Immature natural killer cell (primary cell): ENCODE data around the gene NOB1. TPM values are rescaled to one million over a fixed set of nuclear protein-coding genes. Genes with fewer than 3 reads are reported as not detected.
"Not testable (repeated sequence)": the region's sequence is repeated elsewhere in the genome, so short reads cannot be mapped to it uniquely, and the experiment has no call there.

Experiments used
- DNase-seq, 3 donors: peaks; one replicate each; pipeline ENCODE4 v3.0.0; 2022; ENCODE audit warnings: mixed read lengths in 1 of 3
- H3K27ac Mint-ChIP-seq, 6 donors: one replicate each; pipeline ENCODE4 v1.8.0; 2020; ENCODE audit warnings: mixed read lengths in 6 of 6, mild to moderate bottlenecking in 5 of 6, inconsistent platforms in 4 of 6, moderate library complexity in 3 of 6
- H3K27me3 Mint-ChIP-seq, 3 donors: one replicate each; pipeline ENCODE4 v1.8.0; 2020 to 2021; ENCODE audit warnings: low read depth in 3 of 3, mild to moderate bottlenecking in 3 of 3, mixed read lengths in 3 of 3, moderate library complexity in 3 of 3, inconsistent platforms in 1 of 3
- H3K36me3 Mint-ChIP-seq, 3 donors: one replicate each; pipeline ENCODE4 v1.8.0; 2020; ENCODE audit warnings: mixed read lengths in 3 of 3, inconsistent platforms in 2 of 3, mild to moderate bottlenecking in 2 of 3
- H3K4me1 Mint-ChIP-seq, 2 donors: one replicate each; pipeline ENCODE4 v1.8.0; 2020; ENCODE audit warnings: inconsistent platforms in 2 of 2, mild to moderate bottlenecking in 2 of 2, mixed read lengths in 2 of 2, moderate library complexity in 1 of 2
- H3K4me3 Mint-ChIP-seq, 5 donors: one replicate each; pipeline ENCODE4 v1.8.0; 2020; ENCODE audit warnings: mild to moderate bottlenecking in 5 of 5, mixed read lengths in 5 of 5, inconsistent platforms in 3 of 5, moderate library complexity in 3 of 5
- H3K9me3 Mint-ChIP-seq, 6 donors: one replicate each; pipeline ENCODE4 v1.8.0; 2020; ENCODE audit warnings: mild to moderate bottlenecking in 6 of 6, mixed read lengths in 6 of 6, inconsistent platforms in 4 of 6, moderate library complexity in 3 of 6
- polyA plus RNA-seq, 3 donors: library from polyadenylated mRNA; unstranded; fragments of 300-500 nt; fragmentation: Illumina TruSeq; gene quantifications; one replicate each; pipeline ENCODE4 v1.2.3, GENCODE V29; 2021

The NOB1 gene
- polyA plus RNA-seq, 3 donors from 2014 or later: 16.9 to 34.2 (median 24.8) TPM

- no peak for DNase-seq
- Mint-ChIP-seq H3K27me3 (peaks cover 0 to 4% (median 0%) of the 10 kb centered on the region in 3 donors), H3K9me3 (no peaks in the 10 kb centered on the region), H3K4me1 (peaks cover 50 to 60% of the 10 kb centered on the region in 2 donors), H3K4me3 (peak overlapping the region in 2 of 5 donors; percentile 14 to 26), H3K27ac (peak overlapping the region in 5 of 6 donors; percentile 17 to 84 (median 53)), H3K36me3 (peaks cover 4 to 10% (median 9%) of the 10 kb centered on the region in 3 donors)
These were observed 18.7 kb upstream of the NOB1 start for GRCh38 chr16:69773260-69773947.

- DNase-seq: no peak
- Mint-ChIP-seq H3K4me3 (no peak overlapping the region), H3K9me3 (no peaks in the 10 kb centered on the region), H3K27ac (peak overlapping the region in 2 of 6 donors; percentile 65 to 66), H3K36me3 (peaks cover 4 to 10% (median 9%) of the 10 kb centered on the region in 3 donors), H3K27me3 (peaks cover 0 to 4% (median 0%) of the 10 kb centered on the region in 3 donors), H3K4me1 (peaks cover 56 to 73% of the 10 kb centered on the region in 2 donors)
These were observed 16.9 kb upstream of the NOB1 start for GRCh38 chr16:69771651-69771967.

GRCh38 chr16:69769404-69769803 lies 14.7 kb upstream of the NOB1 start:
- no peak overlapping the region for H3K27ac Mint-ChIP-seq
- H3K27me3 Mint-ChIP-seq: peaks cover 0 to 2% (median 0%) of the 10 kb centered on the region in 3 donors
- DNase-seq: no peak
- peaks cover 0 to 4% (median 0%) of the 10 kb centered on the region in 3 donors for H3K36me3 Mint-ChIP-seq
- H3K4me1 Mint-ChIP-seq: peaks cover 45 to 67% of the 10 kb centered on the region in 2 donors
- H3K4me3 Mint-ChIP-seq: no peak overlapping the region
- H3K9me3 Mint-ChIP-seq: no peaks in the 10 kb centered on the region

- Mint-ChIP-seq H3K27ac (peak overlapping the region in 1 of 6 donors; percentile 43), H3K36me3 (no peaks in the 10 kb centered on the region), H3K9me3 (no peaks in the 10 kb centered on the region), H3K4me1 (peaks cover 40 to 66% of the 10 kb centered on the region in 2 donors), H3K27me3 (no peaks in the 10 kb centered on the region), H3K4me3 (no peak overlapping the region)
- DNase-seq: no peak
These were observed 13.9 kb upstream of the NOB1 start for GRCh38 chr16:69768666-69769065.

GRCh38 chr16:69767459-69768229 lies 12.9 kb upstream of the NOB1 start:
- DNase-seq: no peak
- no peaks in the 10 kb centered on the region for H3K9me3 Mint-ChIP-seq
- H3K36me3 Mint-ChIP-seq: no peaks in the 10 kb centered on the region
- no peak overlapping the region for H3K27ac Mint-ChIP-seq
- H3K4me1 Mint-ChIP-seq: peaks cover 37 to 65% of the 10 kb centered on the region in 2 donors
- H3K27me3 Mint-ChIP-seq: peaks cover 0 to 2% (median 1%) of the 10 kb centered on the region in 3 donors
- H3K4me3 Mint-ChIP-seq: no peak overlapping the region

- Mint-ChIP-seq H3K4me1 (peaks cover 33 to 50% of the 10 kb centered on the region in 2 donors), H3K27me3 (peaks cover 5 to 8% (median 7%) of the 10 kb centered on the region in 3 donors), H3K27ac (peak overlapping the region; percentile 86 to 96 (median 91)), H3K4me3 (peak overlapping the region; percentile 77 to 96 (median 88)), H3K36me3 (no peaks in the 10 kb centered on the region), H3K9me3 (no peaks in the 10 kb centered on the region)
- DNase-seq: no peak
These were observed 8.8 kb upstream of the NOB1 start for GRCh38 chr16:69763599-69763942.

- Mint-ChIP-seq H3K4me3 (peak overlapping the region; percentile 77 to 96 (median 88)), H3K36me3 (no peaks in the 10 kb centered on the region), H3K9me3 (no peaks in the 10 kb centered on the region), H3K27me3 (peaks cover 5 to 8% (median 7%) of the 10 kb centered on the region in 3 donors), H3K27ac (peak overlapping the region; percentile 86 to 96 (median 91)), H3K4me1 (peaks cover 32 to 50% of the 10 kb centered on the region in 2 donors)
- peak; percentile 1 to 21 (median 10) for DNase-seq
These were observed 8.3 kb upstream of the NOB1 start for GRCh38 chr16:69762814-69763598.

- Mint-ChIP-seq H3K27ac (peak within 1 kb of the TSS; percentile 88 to 98 (median 96)), H3K4me3 (peak within 1 kb of the TSS; percentile 89 to 96 (median 90)), H3K36me3 (no peaks in the 10 kb centered on the region), H3K9me3 (no peaks in the 10 kb centered on the region), H3K27me3 (peaks cover 5 to 8% (median 7%) of the 10 kb centered on the region in 3 donors), H3K4me1 (peaks cover 28 to 43% of the 10 kb centered on the region in 2 donors)
- peak; percentile 75 to 83 (median 77) for DNase-seq
These were observed 7.5 kb upstream of the NOB1 start, which contains the start of gene WWP2 for GRCh38 chr16:69761983-69762813. Gene WWP2, plus strand, starts transcription at chr16:69762332. Its CDS starts 24,679 bp downstream, at chr16:69787011.

- not testable (repeated sequence) for H3K27ac Mint-ChIP-seq, H3K4me3 Mint-ChIP-seq, H3K9me3 Mint-ChIP-seq, H3K36me3 Mint-ChIP-seq, DNase-seq
- H3K27me3 Mint-ChIP-seq: peaks cover 13 to 21% (median 14%) of the 10 kb centered on the region in 3 donors
- peaks cover 32 to 37% of the 10 kb centered on the region in 2 donors for H3K4me1 Mint-ChIP-seq
These were observed 2.6 kb upstream of the NOB1 start for GRCh38 chr16:69757375-69757774.

GRCh38 chr16:69756705-69757104 lies 2.0 kb upstream of the NOB1 start:
- Mint-ChIP-seq H3K27me3 (peaks cover 8 to 17% (median 10%) of the 10 kb centered on the region in 3 donors), H3K36me3 (peaks cover 0 to 6% (median 0%) of the 10 kb centered on the region in 3 donors), H3K9me3 (no peaks in the 10 kb centered on the region), H3K4me1 (peaks cover 33 to 38% of the 10 kb centered on the region in 2 donors), H3K4me3 (peak overlapping the region in 1 of 5 donors; percentile 3), H3K27ac (peak overlapping the region in 1 of 6 donors; percentile 11)
- DNase-seq: no peak

GRCh38 chr16:69754143-69754468 lies 620 bp downstream of the NOB1 start:
- peak overlapping the region; percentile 35 to 99 (median 96) for H3K27ac Mint-ChIP-seq
- H3K4me3 Mint-ChIP-seq: peak overlapping the region; percentile 99 to 100 (median 100)
- peaks cover 30 to 33% of the 10 kb centered on the region in 2 donors for H3K4me1 Mint-ChIP-seq
- H3K27me3 Mint-ChIP-seq: peaks cover 8 to 17% (median 10%) of the 10 kb centered on the region in 3 donors
- H3K9me3 Mint-ChIP-seq: no peaks in the 10 kb centered on the region
- H3K36me3 Mint-ChIP-seq: peaks cover 4 to 10% (median 6%) of the 10 kb centered on the region in 3 donors
- DNase-seq: no peak

GRCh38 chr16:69748694-69749345 lies 5.9 kb downstream of the NOB1 start:
- Mint-ChIP-seq H3K9me3 (no peaks in the 10 kb centered on the region), H3K36me3 (peaks cover 19 to 36% (median 21%) of the 10 kb centered on the region in 3 donors), H3K27ac (no peak overlapping the region), H3K4me3 (no peak overlapping the region), H3K4me1 (peaks cover 17% of the 10 kb centered on the region in 2 donors), H3K27me3 (no peaks in the 10 kb centered on the region)
- DNase-seq: no peak
